ENCODE data around the gene TMEM238L.

The TMEM238L gene

DNA sequence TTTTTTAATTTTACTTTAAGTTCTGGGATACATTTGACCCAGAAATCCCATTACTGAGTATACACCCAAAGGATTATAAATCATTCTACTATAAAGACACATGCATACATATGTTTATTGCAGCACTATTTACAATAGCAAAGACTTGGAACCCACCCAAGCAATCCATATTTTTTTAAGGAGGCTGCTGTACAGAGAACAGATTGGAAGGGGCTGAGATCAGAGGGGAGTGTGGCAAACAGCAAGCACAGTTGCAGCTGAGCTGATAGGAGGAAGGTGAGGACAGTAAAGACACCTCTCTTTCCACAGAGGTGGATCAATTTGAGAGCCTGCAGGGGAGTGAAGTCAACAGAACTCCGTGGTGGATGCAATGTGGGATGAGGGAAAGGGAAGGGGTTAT is 10.2 kb upstream of the TMEM238L start:
- Histone ChIP-seq H3K79me2 (ENCODE audit: control insufficient read depth, insufficient read depth, low read length, poor library complexity) (no peaks in the 10 kb centered on the region), H2AK5ac (ENCODE audit: low read length) (no peak overlapping the region), H3K9ac (ENCODE audit: low read length) (no peak overlapping the region), H4K8ac (ENCODE audit: low read depth, low read length) (no peak overlapping the region), H3K14ac (ENCODE audit: low read length) (no peak overlapping the region), H3K4me3 (ENCODE audit: low read depth, low read length) (no peak overlapping the region), H3K4ac (ENCODE audit: low read depth, low read length) (no peak overlapping the region), H3K27me3 (ENCODE audit: insufficient read depth, low read length) (no peaks in the 10 kb centered on the region), H2BK120ac (ENCODE audit: insufficient read depth, low read length, poor library complexity) (no peak overlapping the region), H3K4me2 (ENCODE audit: low read length) (no peak overlapping the region), H4K12ac (ENCODE audit: low read depth, low read length) (no peak overlapping the region), H4K91ac (ENCODE audit: low read depth, low read length) (no peak overlapping the region), H3K27ac (ENCODE audit: low read depth, low read length) (no peak overlapping the region), H3K36me3 (ENCODE audit: control insufficient read depth in 1 of 2, insufficient read depth in 2 of 2, low read length in 2 of 2) (no peaks in the 10 kb centered on the region), H3K4me1 (ENCODE audit: control insufficient read depth in 1 of 2, insufficient read depth in 2 of 2, low read length in 2 of 2) (no peaks in the 10 kb centered on the region), H2BK5ac (ENCODE audit: low read depth, low read length, poor library complexity) (no peak overlapping the region), H3K23ac (ENCODE audit: low read length) (no peak overlapping the region), H3K9me3 (ENCODE audit: insufficient read depth, low read depth, low read length) (no peaks in the 10 kb centered on the region), H3K79me1 (ENCODE audit: low read length) (no peaks in the 10 kb centered on the region), H2BK12ac (ENCODE audit: low read length) (no peak overlapping the region), H3K18ac (ENCODE audit: low read length) (no peak overlapping the region), H2AFZ (ENCODE audit: insufficient read depth, low read length, poor library complexity) (no peak overlapping the region)
- WGBS (ENCODE audit: extremely low coverage, insufficient coverage, insufficient read length), result no CpG with 5 or more reads among the region's 1 CpG
- no peak for DNase-seq

DNA sequence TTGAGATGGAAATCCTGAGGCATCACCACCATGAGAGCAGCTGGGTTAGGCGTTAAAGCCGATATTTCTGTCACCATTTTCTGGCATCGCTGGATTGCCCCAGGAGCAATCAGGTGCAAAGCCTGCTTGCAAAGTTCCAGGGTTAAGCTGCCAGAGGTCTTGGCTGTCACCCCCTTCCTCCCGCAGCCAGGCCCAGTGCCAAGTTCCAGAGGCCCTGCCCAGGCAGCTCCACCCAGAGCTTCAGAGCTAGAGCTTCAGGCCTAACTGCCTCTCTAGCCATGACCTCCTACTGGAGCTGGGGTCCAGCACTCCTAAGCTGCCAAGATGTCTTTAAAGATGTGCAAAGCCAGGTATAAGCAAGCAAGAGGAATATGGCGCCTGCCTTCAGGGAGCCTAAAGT is 8.8 kb upstream of the TMEM238L start:
- Histone ChIP-seq H2BK120ac (ENCODE audit: insufficient read depth, low read length, poor library complexity) (no peak overlapping the region), H4K91ac (ENCODE audit: low read depth, low read length) (no peak overlapping the region), H2BK5ac (ENCODE audit: low read depth, low read length, poor library complexity) (no peak overlapping the region), H3K79me1 (ENCODE audit: low read length) (no peaks in the 10 kb centered on the region), H3K27me3 (ENCODE audit: insufficient read depth, low read length) (no peaks in the 10 kb centered on the region), H4K8ac (ENCODE audit: low read depth, low read length) (no peak overlapping the region), H3K4me3 (ENCODE audit: low read depth, low read length) (no peak overlapping the region), H3K9ac (ENCODE audit: low read length) (no peak overlapping the region), H3K36me3 (ENCODE audit: control insufficient read depth in 1 of 2, insufficient read depth in 2 of 2, low read length in 2 of 2) (no peaks in the 10 kb centered on the region), H4K12ac (ENCODE audit: low read depth, low read length) (no peak overlapping the region), H3K23ac (ENCODE audit: low read length) (no peak overlapping the region), H3K27ac (ENCODE audit: low read depth, low read length) (no peak overlapping the region), H3K4ac (ENCODE audit: low read depth, low read length) (no peak overlapping the region), H2AFZ (ENCODE audit: insufficient read depth, low read length, poor library complexity) (no peak overlapping the region), H3K4me2 (ENCODE audit: low read length) (no peak overlapping the region), H3K18ac (ENCODE audit: low read length) (no peak overlapping the region), H2BK12ac (ENCODE audit: low read length) (no peak overlapping the region), H2AK5ac (ENCODE audit: low read length) (no peak overlapping the region), H3K4me1 (ENCODE audit: control insufficient read depth in 1 of 2, insufficient read depth in 2 of 2, low read length in 2 of 2) (no peaks in the 10 kb centered on the region), H3K79me2 (ENCODE audit: control insufficient read depth, insufficient read depth, low read length, poor library complexity) (no peaks in the 10 kb centered on the region), H3K9me3 (ENCODE audit: insufficient read depth, low read depth, low read length) (no peaks in the 10 kb centered on the region), H3K14ac (ENCODE audit: low read length) (no peak overlapping the region)
- DNase-seq, result no peak
- WGBS (ENCODE audit: extremely low coverage, insufficient coverage, insufficient read length), result no CpG with 5 or more reads among the region's 5 CpGs

DNA sequence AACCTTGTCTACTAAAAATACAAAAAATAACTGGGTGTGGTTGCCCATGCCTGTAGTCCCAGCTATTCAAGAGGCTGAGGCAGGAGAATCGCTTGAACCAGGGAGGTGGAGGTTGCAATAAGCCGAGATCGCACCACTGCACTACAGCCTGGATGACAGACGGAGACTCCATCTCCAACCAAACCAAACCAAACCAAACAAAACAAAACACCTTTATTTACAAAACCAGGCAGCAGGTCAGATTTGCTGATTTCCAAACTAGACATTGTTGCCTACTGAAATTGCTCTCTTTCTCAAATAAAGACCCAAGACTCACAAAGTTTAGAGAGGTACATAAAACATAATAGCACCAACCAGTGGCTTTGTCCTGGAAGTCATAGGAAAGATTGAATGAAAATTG is 5.7 kb upstream of the TMEM238L start:
- H3K36me3 ChIP-seq (ENCODE audit: control insufficient read depth in 1 of 2, insufficient read depth in 2 of 2, low read length in 2 of 2), result no peaks in the 10 kb centered on the region
- H3K4me3 ChIP-seq (ENCODE audit: low read depth, low read length), result no peak overlapping the region
- H3K14ac ChIP-seq (ENCODE audit: low read length), result no peak overlapping the region
- H2BK120ac ChIP-seq (ENCODE audit: insufficient read depth, low read length, poor library complexity), result no peak overlapping the region
- no peak overlapping the region for H4K91ac ChIP-seq (ENCODE audit: low read depth, low read length)
- no peaks in the 10 kb centered on the region for H3K79me2 ChIP-seq (ENCODE audit: control insufficient read depth, insufficient read depth, low read length, poor library complexity)
- H2BK12ac ChIP-seq (ENCODE audit: low read length), result no peak overlapping the region
- H3K18ac ChIP-seq (ENCODE audit: low read length), result no peak overlapping the region
- no peaks in the 10 kb centered on the region for H3K9me3 ChIP-seq (ENCODE audit: insufficient read depth, low read depth, low read length)
- no peak overlapping the region for H2BK5ac ChIP-seq (ENCODE audit: low read depth, low read length, poor library complexity)
- H3K9ac ChIP-seq (ENCODE audit: low read length), result no peak overlapping the region
- no peaks in the 10 kb centered on the region for H3K4me1 ChIP-seq (ENCODE audit: control insufficient read depth in 1 of 2, insufficient read depth in 2 of 2, low read length in 2 of 2)
- no peaks in the 10 kb centered on the region for H3K27me3 ChIP-seq (ENCODE audit: insufficient read depth, low read length)
- WGBS (ENCODE audit: extremely low coverage, insufficient coverage, insufficient read length), result no CpG with 5 or more reads among the region's 4 CpGs
- H3K23ac ChIP-seq (ENCODE audit: low read length), result no peak overlapping the region
- no peak overlapping the region for H3K27ac ChIP-seq (ENCODE audit: low read depth, low read length)
- H4K8ac ChIP-seq (ENCODE audit: low read depth, low read length), result no peak overlapping the region
- H3K4me2 ChIP-seq (ENCODE audit: low read length), result no peak overlapping the region
- H2AK5ac ChIP-seq (ENCODE audit: low read length), result no peak overlapping the region
- no peak overlapping the region for H3K4ac ChIP-seq (ENCODE audit: low read depth, low read length)
- no peak overlapping the region for H4K12ac ChIP-seq (ENCODE audit: low read depth, low read length)
- no peak for DNase-seq
- H3K79me1 ChIP-seq (ENCODE audit: low read length), result no peaks in the 10 kb centered on the region
- H2AFZ ChIP-seq (ENCODE audit: insufficient read depth, low read length, poor library complexity), result no peak overlapping the region

DNA sequence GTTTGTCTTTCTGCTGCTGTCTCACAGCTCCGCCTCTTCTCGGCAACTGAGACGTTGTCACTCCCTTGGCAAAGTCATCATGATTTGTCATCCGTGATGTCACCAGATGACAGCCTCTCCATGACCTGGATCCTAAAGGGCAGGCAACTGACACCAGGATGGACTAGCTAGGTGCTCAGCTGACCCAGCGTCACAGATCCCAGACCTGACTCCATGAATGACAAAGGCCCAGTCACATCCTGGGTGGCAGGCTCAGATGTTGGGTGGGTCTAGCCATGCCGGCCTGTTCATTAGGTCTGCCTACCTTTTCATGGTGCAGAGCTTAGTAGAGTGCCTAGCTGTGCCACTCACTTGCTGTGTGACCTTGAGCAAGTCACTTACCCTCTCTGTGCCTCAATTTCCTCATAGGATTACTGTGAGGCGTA is 3.8 kb upstream of the TMEM238L start:
- Histone ChIP-seq H3K4me2 (ENCODE audit: low read length) (no peak overlapping the region), H3K4me1 (ENCODE audit: control insufficient read depth in 1 of 2, insufficient read depth in 2 of 2, low read length in 2 of 2) (no peaks in the 10 kb centered on the region), H4K8ac (ENCODE audit: low read depth, low read length) (no peak overlapping the region), H2BK5ac (ENCODE audit: low read depth, low read length, poor library complexity) (no peak overlapping the region), H4K91ac (ENCODE audit: low read depth, low read length) (no peak overlapping the region), H4K12ac (ENCODE audit: low read depth, low read length) (no peak overlapping the region), H3K27me3 (ENCODE audit: insufficient read depth, low read length) (no peaks in the 10 kb centered on the region), H3K27ac (ENCODE audit: low read depth, low read length) (no peak overlapping the region), H3K9me3 (ENCODE audit: insufficient read depth, low read depth, low read length) (no peaks in the 10 kb centered on the region), H3K79me2 (ENCODE audit: control insufficient read depth, insufficient read depth, low read length, poor library complexity) (no peaks in the 10 kb centered on the region), H2BK120ac (ENCODE audit: insufficient read depth, low read length, poor library complexity) (no peak overlapping the region), H3K9ac (ENCODE audit: low read length) (no peak overlapping the region), H2AFZ (ENCODE audit: insufficient read depth, low read length, poor library complexity) (no peak overlapping the region), H3K14ac (ENCODE audit: low read length) (no peak overlapping the region), H3K4ac (ENCODE audit: low read depth, low read length) (no peak overlapping the region), H3K4me3 (ENCODE audit: low read depth, low read length) (no peak overlapping the region), H3K79me1 (ENCODE audit: low read length) (no peaks in the 10 kb centered on the region), H2AK5ac (ENCODE audit: low read length) (no peak overlapping the region), H3K23ac (ENCODE audit: low read length) (no peak overlapping the region), H3K18ac (ENCODE audit: low read length) (no peak overlapping the region), H2BK12ac (ENCODE audit: low read length) (no peak overlapping the region), H3K36me3 (ENCODE audit: control insufficient read depth in 1 of 2, insufficient read depth in 2 of 2, low read length in 2 of 2) (no peaks in the 10 kb centered on the region)
- DNase-seq, result no peak
- WGBS (ENCODE audit: extremely low coverage, insufficient coverage, insufficient read length), result no CpG with 5 or more reads among the region's 7 CpGs

All from trophoblast cell (in vitro differentiated cells and primary cell).